ENCODE data around the gene CDIP1.

DNA sequence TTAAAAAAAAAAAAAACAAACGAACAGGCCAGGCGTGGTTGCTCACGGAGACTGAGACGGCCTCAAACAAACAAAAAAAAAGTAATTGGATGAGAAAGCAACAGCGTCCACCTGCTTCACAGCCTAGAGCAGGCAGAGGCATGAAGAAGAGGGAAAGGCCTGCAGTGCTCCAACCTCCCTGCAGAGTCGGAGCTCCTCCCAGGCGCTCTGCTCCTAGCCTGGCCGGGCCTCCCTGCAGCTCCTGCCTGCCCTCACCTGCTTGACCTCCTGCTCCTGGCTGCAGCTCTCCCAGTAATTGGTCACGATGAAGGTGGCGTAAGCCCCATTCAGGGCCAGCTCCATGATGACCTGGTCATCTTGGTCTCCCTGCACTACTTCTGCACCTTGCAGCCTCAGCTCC lies 69.6 kb downstream of the CDIP1 start:
- TF ChIP-seq YY1 (IDR thresholded peaks at IDR 0.05; ENCODE audit: insufficient read depth, insufficient read length) (no peak), ZNF274 (IDR thresholded peaks at IDR 0.05; ENCODE audit: low read depth, low read length) (no peak)
